GM18951 (cell line): ENCODE measurements around the gene GSG1L.

Experiments used
- POLR2A ChIP-seq: IDR thresholded peaks from 4 replicates; pipeline ENCODE4 v1.6.1; 2011; ENCODE audit warnings: mild to moderate bottlenecking; ENCODE audit not compliant: insufficient read length, insufficient read depth; ENCODE audit errors: extremely low read depth
- in situ Hi-C: fragments of 300-500 bp; cut with MboI; formaldehyde crosslinking; loops from one replicate; pipeline ENCODE4 v1.12.0; 2022; ENCODE audit warnings: low sequenced_read_pairs, mixed read lengths, inconsistent platforms; ENCODE audit not compliant: unreplicated experiment

GSG1L gene

GRCh38 chr16:28098959-28099945, 35.7 kb upstream of the GSG1L start:
- TF ChIP-seq POLR2A = no peak
- in situ Hi-C loops = no loop called here

- in situ Hi-C loops = no loop called here
Observed at GRCh38 chr16:28098171-28098958, 34.9 kb upstream of the GSG1L start.

GRCh38 chr16:28096983-28097899, 33.7 kb upstream of the GSG1L start:
- TF ChIP-seq POLR2A = no peak
- in situ Hi-C loops = no loop called here

More at GRCh38 chr16:28098171-28098958, 34.9 kb upstream of the GSG1L start:
- no peak for TF ChIP-seq POLR2A

DNA sequence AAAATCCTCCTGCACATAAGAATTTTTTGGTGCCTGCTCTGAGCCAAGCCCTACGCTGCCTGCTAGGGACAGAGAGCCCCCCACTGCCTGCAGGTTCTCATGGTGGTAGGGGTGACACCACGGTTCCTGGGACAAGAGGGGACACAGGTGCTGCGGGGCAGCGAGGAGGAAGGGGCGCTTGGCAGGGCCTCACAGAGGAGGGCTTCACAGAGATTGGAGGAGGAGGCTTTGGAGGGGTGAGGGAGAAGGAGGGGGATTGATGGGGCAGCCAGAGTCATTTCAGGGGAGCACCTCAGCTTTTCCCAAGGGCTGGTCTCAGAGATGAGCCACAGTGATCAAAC, 29.8 kb upstream of the GSG1L start:
- in situ Hi-C loops = no loop called here
- TF ChIP-seq POLR2A = no peak

- in situ Hi-C loops = no loop called here
- TF ChIP-seq POLR2A = no peak
Observed at GRCh38 chr16:28092721-28093384, 29.3 kb upstream of the GSG1L start.

GRCh38 chr16:28091656-28092055, 28.1 kb upstream of the GSG1L start:
- TF ChIP-seq POLR2A = no peak
- in situ Hi-C loops = no loop called here

DNA sequence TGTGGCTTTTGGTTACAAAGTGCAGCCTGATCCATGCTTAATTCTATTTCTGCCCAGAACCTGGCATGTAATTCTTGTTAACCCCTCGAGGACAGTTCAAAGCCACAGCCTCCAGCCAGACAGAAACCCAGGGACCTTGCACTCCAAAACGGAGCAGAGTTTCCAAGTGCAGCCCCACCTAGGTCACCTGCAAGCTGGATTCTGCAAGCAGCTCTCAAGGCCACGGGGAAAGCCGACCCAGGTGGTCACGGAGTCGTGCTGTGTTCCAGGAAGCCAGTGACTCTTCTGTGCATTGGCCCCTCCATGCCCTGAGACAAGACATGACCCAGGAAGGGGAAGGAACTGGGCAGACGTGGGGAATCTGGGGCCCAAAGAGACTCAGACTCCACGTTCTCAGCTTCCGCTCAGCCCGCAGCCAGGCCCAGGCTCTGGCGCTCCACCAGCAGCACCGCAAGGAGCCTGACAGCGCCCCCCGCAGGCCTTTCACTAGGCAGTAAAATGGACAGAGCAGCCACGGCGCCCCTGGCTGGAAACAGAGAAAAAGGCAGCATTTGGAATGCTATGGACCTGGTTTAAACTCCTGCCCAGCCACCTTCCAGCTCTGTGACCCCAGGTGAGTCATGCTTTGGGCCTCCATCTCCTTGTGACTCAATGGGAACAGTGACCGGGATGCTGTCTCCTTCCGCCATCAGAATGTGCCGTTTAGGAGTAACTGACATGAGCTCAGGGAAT, 27.3 kb upstream of the GSG1L start:
- TF ChIP-seq POLR2A = no peak
- in situ Hi-C loops = no loop called here

DNA sequence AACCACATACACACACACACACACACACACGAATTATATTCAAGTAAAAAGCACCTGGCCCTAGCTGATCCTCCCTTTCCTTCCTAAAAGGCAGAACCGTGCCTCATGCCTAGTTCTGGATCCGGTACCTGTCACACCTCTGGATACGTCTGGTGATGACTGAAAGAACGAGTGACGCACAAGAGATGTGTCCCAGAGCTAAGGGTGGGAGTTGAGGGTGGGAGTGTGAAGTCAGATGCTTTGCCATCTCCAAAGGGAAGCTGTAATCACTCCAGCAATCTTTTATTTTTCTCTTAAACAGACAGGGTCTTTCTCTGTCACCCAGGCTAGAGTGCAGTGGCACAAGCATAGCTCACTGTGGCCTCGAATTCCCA, 26.5 kb upstream of the GSG1L start:
- no peak for TF ChIP-seq POLR2A
- in situ Hi-C loops = no loop called here

DNA sequence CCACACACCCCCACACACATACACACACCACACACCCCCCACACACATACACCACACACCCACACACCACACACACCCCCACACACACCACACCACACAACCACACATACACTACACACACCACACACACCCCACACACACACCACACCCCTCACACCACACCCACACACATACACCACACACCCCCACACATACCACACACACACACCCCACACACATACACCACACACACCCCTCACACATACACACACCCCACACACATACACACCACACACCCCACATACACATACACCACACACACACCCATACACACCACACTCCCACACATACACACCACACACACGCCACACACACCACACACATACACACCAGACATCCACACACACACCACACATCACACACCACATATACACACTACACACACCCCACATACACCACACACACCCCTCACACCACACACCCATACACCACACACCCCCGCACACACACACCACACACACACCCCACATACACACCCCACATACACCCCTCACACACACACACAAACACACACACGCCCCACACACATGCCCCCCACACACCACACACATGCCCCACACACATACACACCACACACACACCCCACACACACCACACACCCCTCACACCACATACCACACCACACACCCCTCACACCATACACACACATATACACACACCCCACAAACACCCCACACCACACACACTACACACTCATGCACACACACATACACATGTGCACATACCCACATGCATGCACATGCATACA, 25.9 kb upstream of the GSG1L start:
- no peak for TF ChIP-seq POLR2A
- in situ Hi-C loops = no loop called here

DNA sequence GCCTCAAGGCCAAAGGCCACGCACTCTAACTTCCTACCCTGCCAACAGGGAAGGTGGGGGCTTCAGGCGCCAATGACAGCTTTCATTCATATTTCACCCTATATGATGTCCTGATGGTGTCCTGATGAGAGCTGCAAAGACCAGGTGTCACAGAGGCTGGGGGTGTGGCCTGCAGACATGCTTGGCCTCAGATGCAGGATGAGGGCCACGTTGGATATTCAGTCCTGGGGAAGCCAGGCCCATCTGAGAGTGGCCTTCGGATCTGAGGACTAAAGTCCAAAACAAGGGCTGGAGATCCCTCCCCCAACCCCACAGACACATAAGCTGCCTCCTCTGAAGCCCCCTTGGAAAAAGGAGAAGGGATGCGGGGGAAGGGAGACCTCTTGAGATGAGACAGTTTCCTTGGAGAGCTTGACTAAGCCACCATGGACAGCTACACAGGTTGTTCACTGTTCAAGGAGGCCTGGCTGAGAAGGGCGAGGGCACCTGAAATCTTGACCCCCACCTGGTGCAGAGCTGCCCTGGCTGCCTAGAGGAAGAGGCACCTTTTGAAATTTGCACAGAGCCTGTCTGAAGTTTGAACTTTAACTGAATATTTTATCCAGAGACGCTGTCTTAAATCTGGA, 24.3 kb upstream of the GSG1L start:
- no peak for TF ChIP-seq POLR2A
- in situ Hi-C loops = no loop called here
